Keratinocyte (primary cell): Measurements from ENCODE around the gene FAT4. TPM values are rescaled to one million over a fixed set of nuclear protein-coding genes. Genes with fewer than 3 reads are reported as not detected.
A peak's percentile ranks its signal among the peaks of the same experiment; 100 is the strongest.

Experiments
- DNase-seq: peaks from one replicate; pipeline ENCODE4 v3.0.0-alpha.2; 2011; ENCODE audit warnings: low read depth, missing footprints, low spot score
- FAIRE-seq: peaks from 2 replicates; lab custom pipeline; 2011; peaks lifted over from hg19 to GRCh38; lab: Jason Lieb, UNC
- H2AFZ ChIP-seq: 2 replicates; pipeline ENCODE4 v1.6.0; 2012; ENCODE audit warnings: low read length, control low read depth, inconsistent platforms; ENCODE audit not compliant: control insufficient read depth
- H3K27ac ChIP-seq: 2 replicates; pipeline ENCODE4 v1.5.1; 2011; ENCODE audit warnings: low read length; ENCODE audit not compliant: control insufficient read depth, insufficient read depth
- H3K27me3 ChIP-seq: 3 replicates; pipeline ENCODE4 v1.6.0; 2011; ENCODE audit warnings: low read length; ENCODE audit not compliant: control insufficient read depth, insufficient read depth; ENCODE audit errors: extremely low read depth
- H3K36me3 ChIP-seq, 2 experiments: 2 replicates in 1 of 2; 3 replicates in 1 of 2; pipeline ENCODE4 v1.5.1; 2011; ENCODE audit warnings: low read length in 2 of 2, mild to moderate bottlenecking in 1 of 2; ENCODE audit not compliant: control insufficient read depth in 2 of 2, insufficient read depth in 2 of 2; ENCODE audit errors: extremely low read depth in 1 of 2
- H3K4me1 ChIP-seq: 3 replicates; pipeline ENCODE4 v1.5.1; 2011; ENCODE audit warnings: low read length; ENCODE audit not compliant: control insufficient read depth, insufficient read depth; ENCODE audit errors: extremely low read depth
- H3K4me2 ChIP-seq: 3 replicates; pipeline ENCODE4 v1.6.0; 2011; ENCODE audit warnings: low read depth, low read length; ENCODE audit not compliant: control insufficient read depth, insufficient read depth; ENCODE audit errors: extremely low read depth
- H3K4me3 ChIP-seq, 3 experiments: fragments of 200-600 bp in 1 of 3; sonication (generic) in 1 of 3; 2 replicates in 2 of 3; 3 replicates in 1 of 3; pipeline ENCODE4 v1.5.1; 2011 to 2016; ENCODE audit warnings: low read length in 3 of 3, mild to moderate bottlenecking in 3 of 3, control low read depth in 2 of 3, inconsistent platforms in 1 of 3, low read depth in 1 of 3, mixed read lengths in 1 of 3, mixed run types in 1 of 3, moderate library complexity in 1 of 3; ENCODE audit not compliant: control insufficient read depth in 2 of 3, insufficient read depth in 2 of 3; ENCODE audit errors: extremely low read depth in 1 of 3
- H3K79me2 ChIP-seq: 2 replicates; pipeline ENCODE4 v1.6.0; 2012; ENCODE audit warnings: low read length; ENCODE audit not compliant: control insufficient read depth, insufficient read depth
- H3K9ac ChIP-seq: 3 replicates; pipeline ENCODE4 v1.6.0; 2011; ENCODE audit warnings: low read length; ENCODE audit not compliant: control insufficient read depth, insufficient read depth; ENCODE audit errors: extremely low read depth
- H3K9me1 ChIP-seq: 3 replicates; pipeline ENCODE4 v1.6.0; 2011; ENCODE audit warnings: low read length; ENCODE audit not compliant: control insufficient read depth, insufficient read depth; ENCODE audit errors: extremely low read depth
- H3K9me3 ChIP-seq: 2 replicates; pipeline ENCODE4 v1.5.1; 2012; ENCODE audit warnings: low read depth, low read length; ENCODE audit not compliant: control insufficient read depth
- H4K20me1 ChIP-seq: 3 replicates; pipeline ENCODE4 v1.6.0; 2011; ENCODE audit warnings: low read length; ENCODE audit not compliant: control insufficient read depth, insufficient read depth; ENCODE audit errors: extremely low read depth
- EZH2 ChIP-seq: IDR thresholded peaks from one replicate; pipeline ENCODE4 v1.6.1; 2012; ENCODE audit warnings: inconsistent platforms, mild to moderate bottlenecking, low read length, moderate library complexity
- dilution Hi-C: fragments of 300-500 bp; cut with MboI; formaldehyde crosslinking; loops from one replicate; pipeline ENCODE4 v1.7.0; 2020; ENCODE audit warnings: low sequenced_read_pairs; ENCODE audit not compliant: extremely low pct_ligation_motif_present
- polyA minus RNA-seq, 3 experiments: library from RNA; depleted of rRNA, polyadenylated mRNA; stranded (reverse); fragments of >200 nt; gene quantifications; 1 replicate in 1 of 3; 2 replicates in 1 of 3; 3 replicates in 1 of 3; pipeline ENCODE4 v1.2.3, GENCODE V29; 2011
- polyA plus RNA-seq, 5 experiments: library from polyadenylated mRNA; depleted of rRNA in 3 of 5; stranded (reverse) in 3 of 5; stranded (forward) in 1 of 5; unstranded in 1 of 5; fragments of >200 nt; gene quantifications; 1 replicate in 1 of 5; 2 replicates in 3 of 5; 3 replicates in 1 of 5; pipeline versions ENCODE4 v1.2.1 to v1.2.3, GENCODE V29; 2011 to 2012; ENCODE audit warnings: missing spikeins in 2 of 5, low read depth in 1 of 5, low replicate concordance in 1 of 5
- TF ChIP-seq, protein P1 (sequence below), 3 experiments: IDR thresholded peaks in 1 of 3; conservative IDR thresholded peaks in 1 of 3; optimal IDR thresholded peaks in 1 of 3; 2 replicates in 2 of 3; 3 replicates in 1 of 3; pipeline versions ENCODE3 to v1.5.1; 2011; ENCODE audit warnings: low read length in 3 of 3, mild to moderate bottlenecking in 3 of 3, moderate library complexity in 2 of 3, control low read depth in 1 of 3, inconsistent platforms in 1 of 3; ENCODE audit not compliant: insufficient read depth in 2 of 3; ENCODE audit errors: extremely low read depth in 1 of 3

Gene FAT4, protein sequence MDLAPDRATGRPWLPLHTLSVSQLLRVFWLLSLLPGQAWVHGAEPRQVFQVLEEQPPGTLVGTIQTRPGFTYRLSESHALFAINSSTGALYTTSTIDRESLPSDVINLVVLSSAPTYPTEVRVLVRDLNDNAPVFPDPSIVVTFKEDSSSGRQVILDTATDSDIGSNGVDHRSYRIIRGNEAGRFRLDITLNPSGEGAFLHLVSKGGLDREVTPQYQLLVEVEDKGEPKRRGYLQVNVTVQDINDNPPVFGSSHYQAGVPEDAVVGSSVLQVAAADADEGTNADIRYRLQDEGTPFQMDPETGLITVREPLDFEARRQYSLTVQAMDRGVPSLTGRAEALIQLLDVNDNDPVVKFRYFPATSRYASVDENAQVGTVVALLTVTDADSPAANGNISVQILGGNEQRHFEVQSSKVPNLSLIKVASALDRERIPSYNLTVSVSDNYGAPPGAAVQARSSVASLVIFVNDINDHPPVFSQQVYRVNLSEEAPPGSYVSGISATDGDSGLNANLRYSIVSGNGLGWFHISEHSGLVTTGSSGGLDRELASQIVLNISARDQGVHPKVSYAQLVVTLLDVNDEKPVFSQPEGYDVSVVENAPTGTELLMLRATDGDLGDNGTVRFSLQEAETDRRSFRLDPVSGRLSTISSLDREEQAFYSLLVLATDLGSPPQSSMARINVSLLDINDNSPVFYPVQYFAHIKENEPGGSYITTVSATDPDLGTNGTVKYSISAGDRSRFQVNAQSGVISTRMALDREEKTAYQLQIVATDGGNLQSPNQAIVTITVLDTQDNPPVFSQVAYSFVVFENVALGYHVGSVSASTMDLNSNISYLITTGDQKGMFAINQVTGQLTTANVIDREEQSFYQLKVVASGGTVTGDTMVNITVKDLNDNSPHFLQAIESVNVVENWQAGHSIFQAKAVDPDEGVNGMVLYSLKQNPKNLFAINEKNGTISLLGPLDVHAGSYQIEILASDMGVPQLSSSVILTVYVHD (N-terminal part only)
- 0.77 to 2.7 TPM (median 1.6 TPM) in 3 replicates for polyA plus RNA-seq
- 0.15 TPM for polyA plus RNA-seq (2011; ENCODE audit: low read depth)
- polyA plus RNA-seq (2011; cell fraction: cytosol; rRNA removed): 0.23 and 0.35 TPM in 2 replicates
- 3.6 and 3.8 TPM in 2 replicates for polyA plus RNA-seq (2011; cell fraction: nucleus; rRNA removed)
- 0.24 and 0.64 TPM in 2 replicates for polyA plus RNA-seq (2012; ENCODE audit: low replicate concordance)
- 2.3 to 9.6 TPM (median 9.4 TPM) in 3 replicates for polyA minus RNA-seq
- polyA minus RNA-seq (2011; cell fraction: cytosol; rRNA and poly(A)+ RNA removed): 1.2 TPM
- polyA minus RNA-seq (2011; cell fraction: nucleus; rRNA and poly(A)+ RNA removed): 14.7 and 23.6 TPM in 2 replicates

DNA sequence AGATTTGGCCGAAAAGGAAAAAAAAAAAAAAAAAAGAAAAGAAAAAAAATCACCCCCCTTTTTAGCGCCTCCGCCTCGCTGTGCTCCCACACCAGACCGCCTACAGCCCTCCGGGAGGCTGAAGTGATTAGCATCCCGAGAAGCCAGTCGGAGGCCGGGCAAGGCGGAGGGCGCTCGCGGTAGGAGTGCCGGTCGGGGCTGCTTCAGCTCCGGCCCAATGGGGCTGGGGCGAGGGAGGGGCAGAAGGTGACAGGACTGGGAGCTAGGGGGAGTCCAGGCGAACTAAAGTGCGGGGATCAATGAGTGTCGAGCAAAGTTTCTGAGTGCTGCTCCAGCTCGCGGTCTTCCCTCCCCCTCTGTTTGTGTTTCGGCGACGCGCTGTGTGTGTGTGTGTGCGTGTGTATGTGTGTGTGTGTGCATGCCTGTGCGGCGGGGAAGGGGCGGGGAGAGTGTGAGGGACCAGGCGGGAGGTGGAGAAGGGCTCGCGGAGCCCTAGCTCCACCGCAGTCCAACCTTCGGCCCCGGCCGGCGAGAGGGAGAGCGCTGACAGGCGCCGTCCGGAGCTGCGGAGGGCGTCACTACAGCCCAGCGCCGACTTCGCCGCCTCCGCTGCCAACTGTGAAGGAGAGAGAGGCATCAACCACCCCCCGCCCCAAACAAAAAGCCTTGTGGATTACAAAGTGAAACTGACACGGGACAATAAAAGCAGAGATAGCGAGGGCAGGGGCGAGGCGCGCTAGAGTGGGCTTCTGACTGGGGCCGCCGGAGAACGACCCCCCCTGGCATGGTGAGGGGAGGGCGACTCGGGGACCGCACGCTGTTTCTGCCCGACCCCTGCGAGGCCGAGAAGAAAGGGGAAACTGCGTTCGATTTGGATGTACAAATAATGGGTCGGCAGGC is at the start of gene FAT4:
Gene FAT4, plus strand, starts transcription at position 280 of the 900 bp plus-strand sequence. CDS start 1,457 bp downstream, outside the sequence.
- TF ChIP-seq EZH2: no peak
- TF ChIP-seq, protein P1, sequence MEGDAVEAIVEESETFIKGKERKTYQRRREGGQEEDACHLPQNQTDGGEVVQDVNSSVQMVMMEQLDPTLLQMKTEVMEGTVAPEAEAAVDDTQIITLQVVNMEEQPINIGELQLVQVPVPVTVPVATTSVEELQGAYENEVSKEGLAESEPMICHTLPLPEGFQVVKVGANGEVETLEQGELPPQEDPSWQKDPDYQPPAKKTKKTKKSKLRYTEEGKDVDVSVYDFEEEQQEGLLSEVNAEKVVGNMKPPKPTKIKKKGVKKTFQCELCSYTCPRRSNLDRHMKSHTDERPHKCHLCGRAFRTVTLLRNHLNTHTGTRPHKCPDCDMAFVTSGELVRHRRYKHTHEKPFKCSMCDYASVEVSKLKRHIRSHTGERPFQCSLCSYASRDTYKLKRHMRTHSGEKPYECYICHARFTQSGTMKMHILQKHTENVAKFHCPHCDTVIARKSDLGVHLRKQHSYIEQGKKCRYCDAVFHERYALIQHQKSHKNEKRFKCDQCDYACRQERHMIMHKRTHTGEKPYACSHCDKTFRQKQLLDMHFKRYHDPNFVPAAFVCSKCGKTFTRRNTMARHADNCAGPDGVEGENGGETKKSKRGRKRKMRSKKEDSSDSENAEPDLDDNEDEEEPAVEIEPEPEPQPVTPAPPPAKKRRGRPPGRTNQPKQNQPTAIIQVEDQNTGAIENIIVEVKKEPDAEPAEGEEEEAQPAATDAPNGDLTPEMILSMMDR (optimal IDR thresholded peaks at IDR 0.05 in 1 of 3, IDR thresholded peaks at IDR 0.05 in 1 of 3, conservative IDR thresholded peaks at IDR 0.05 in 1 of 3; ENCODE audit: extremely low read depth in 1 of 3, insufficient read depth in 2 of 3, low read length in 3 of 3): peak in 1 of 3 experiments; percentile 17
- H4K20me1 ChIP-seq: no peaks in the 10 kb centered on the region
- no peaks in the 10 kb centered on the region for H3K36me3 ChIP-seq
- dilution Hi-C loops: no loop called here
- H3K4me1 ChIP-seq: peaks cover 8% of the 10 kb centered on the region
- peak within 1 kb of the TSS; percentile 71 for H3K9ac ChIP-seq
- peak within 1 kb of the TSS; percentile 98 for H2AFZ ChIP-seq
- H3K9me1 ChIP-seq: no peaks in the 10 kb centered on the region
- no peaks in the 10 kb centered on the region for H3K27me3 ChIP-seq
- DNase-seq (no peak), FAIRE-seq (no peak)
- H3K79me2 ChIP-seq: no peaks in the 10 kb centered on the region
- H3K4me2 ChIP-seq: peak within 1 kb of the TSS; percentile 90
- H3K4me3 ChIP-seq: peak within 1 kb of the TSS; percentile 77 to 90 (median 83)
- H3K27ac ChIP-seq: no peak within 1 kb of the TSS
- H3K9me3 ChIP-seq: no peaks in the 10 kb centered on the region

DNA sequence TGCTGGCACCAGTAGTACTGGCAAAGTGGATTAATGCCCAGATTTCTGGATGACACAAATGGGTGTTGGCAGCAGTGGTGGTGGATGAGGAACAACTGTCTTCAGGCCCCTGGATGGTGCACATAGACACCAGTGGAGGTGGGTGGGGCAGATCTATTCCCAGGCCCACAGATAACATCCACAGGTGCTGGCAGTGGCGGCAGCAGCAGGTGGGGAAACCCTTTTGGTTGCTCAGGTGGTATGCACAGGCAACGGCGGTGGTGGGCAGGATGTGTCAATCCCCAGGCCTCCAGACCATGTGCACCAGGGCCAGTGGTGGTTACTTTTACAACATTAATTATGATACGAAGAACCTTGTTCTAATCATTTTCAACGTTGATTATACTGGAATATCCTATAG is 48.9 kb upstream of the FAT4 start:
- TF ChIP-seq, protein P1 (optimal IDR thresholded peaks at IDR 0.05 in 1 of 3, IDR thresholded peaks at IDR 0.05 in 1 of 3, conservative IDR thresholded peaks at IDR 0.05 in 1 of 3; ENCODE audit: extremely low read depth in 1 of 3, insufficient read depth in 2 of 3, low read length in 3 of 3): no peak
- TF ChIP-seq EZH2: no peak
- Histone ChIP-seq H3K27ac (peak overlapping the region; percentile 68), H3K9ac (no peak overlapping the region), H2AFZ (no peak overlapping the region), H3K79me2 (no peaks in the 10 kb centered on the region), H3K27me3 (no peaks in the 10 kb centered on the region), H3K36me3 (no peaks in the 10 kb centered on the region), H3K4me2 (no peak overlapping the region), H3K4me3 (no peak overlapping the region), H4K20me1 (no peaks in the 10 kb centered on the region), H3K9me3 (no peaks in the 10 kb centered on the region), H3K4me1 (peaks cover 14% of the 10 kb centered on the region), H3K9me1 (no peaks in the 10 kb centered on the region)
- FAIRE-seq (no peak), DNase-seq (no peak)
- dilution Hi-C loops: no loop called here
